HG03565 (cell line): ENCODE measurements around the gene DHX36.
A peak's percentile ranks its signal among the peaks of the same experiment; 100 is the strongest.

Experiments
- ATAC-seq: cut with Tn5 transposase; IDR thresholded peaks from one replicate; pipeline ENCODE4 v1.9.1; 2021; ENCODE audit warnings: mild to moderate bottlenecking, moderate library complexity; ENCODE audit not compliant: unreplicated experiment

Gene DHX36

GRCh38 chr3:154323891-154324738, at the start of gene DHX36:
TSS of gene DHX36 (minus strand) at chr3:154324487. CDS start at chr3:154324416, 71 bp downstream.
- ATAC-seq, result peak; percentile 96

GRCh38 chr3:154367221-154367620, 42.9 kb upstream of the DHX36 start:
- ATAC-seq, result no peak

- no peak for ATAC-seq
Observed at GRCh38 chr3:154364849-154365248, 40.6 kb upstream of the DHX36 start.

GRCh38 chr3:154361099-154361498, 36.8 kb upstream of the DHX36 start:
- no peak for ATAC-seq

- ATAC-seq, result no peak
Observed at GRCh38 chr3:154356009-154356408, 31.7 kb upstream of the DHX36 start.

GRCh38 chr3:154349223-154349622, 24.9 kb upstream of the DHX36 start:
- ATAC-seq, result no peak

- ATAC-seq, result no peak
Observed at GRCh38 chr3:154345422-154346122, 21.3 kb upstream of the DHX36 start.

- ATAC-seq, result no peak
Observed at GRCh38 chr3:154338570-154338969, 14.3 kb upstream of the DHX36 start.

GRCh38 chr3:154338008-154338407, 13.7 kb upstream of the DHX36 start:
- ATAC-seq, result no peak

GRCh38 chr3:154334973-154335420, 10.7 kb upstream of the DHX36 start:
- peak; percentile 64 for ATAC-seq

- ATAC-seq, result no peak
Observed at GRCh38 chr3:154327871-154328270, 3.6 kb upstream of the DHX36 start.

- ATAC-seq, result no peak
Observed at GRCh38 chr3:154324919-154325318, 632 bp upstream of the DHX36 start.

- no peak for ATAC-seq
Observed at GRCh38 chr3:154316974-154317767, 7.1 kb downstream of the DHX36 start.

GRCh38 chr3:154314152-154314551, 10.1 kb downstream of the DHX36 start:
- no peak for ATAC-seq

- no peak for ATAC-seq
Observed at GRCh38 chr3:154310840-154311239, 13.4 kb downstream of the DHX36 start.

- ATAC-seq, result no peak
Observed at GRCh38 chr3:154307363-154307762, 16.9 kb downstream of the DHX36 start.

GRCh38 chr3:154304936-154305335, 19.4 kb downstream of the DHX36 start:
- no peak for ATAC-seq

- no peak for ATAC-seq
Observed at GRCh38 chr3:154304116-154304786, 20.0 kb downstream of the DHX36 start.

GRCh38 chr3:154301561-154301960, 22.7 kb downstream of the DHX36 start:
- no peak for ATAC-seq

- ATAC-seq, result no peak
Observed at GRCh38 chr3:154294016-154294415, 30.3 kb downstream of the DHX36 start.

GRCh38 chr3:154290187-154290586, 34.1 kb downstream of the DHX36 start:
- ATAC-seq, result no peak
